ENCODE measurements around the gene MCEMP1.

GRCh38 chr19:7636317-7636690 lies 40.6 kb upstream of the MCEMP1 start:
- TF ChIP-seq CTCF (conservative IDR thresholded peaks at IDR 0.05 in 1 of 2, IDR thresholded peaks at IDR 0.05 in 1 of 2; ENCODE audit: extremely low read depth in 1 of 2, insufficient read depth in 1 of 2, low read depth in 1 of 2, low read length in 2 of 2) (no peak), EZH2 (IDR thresholded peaks at IDR 0.05; ENCODE audit: borderline replicate concordance, low read length) (no peak)

Measured in mammary epithelial cell (primary cell).